Upper lobe of right lung (tissue), 1 donor: ENCODE measurements around the gene ZNF343. TPM values are rescaled to one million over a fixed set of nuclear protein-coding genes. Genes with fewer than 3 reads are reported as not detected.
"Not testable (repeated sequence)": the region's sequence is repeated elsewhere in the genome, so short reads cannot be mapped to it uniquely, and the experiment has no call there.

Experiments used
- ATAC-seq: fragments of 200-7000 bp; cut with Tn5 transposase; one replicate; pipeline ENCODE4 v1.9.1; 2020; ENCODE audit warnings: mild to moderate bottlenecking, moderate library complexity
- DNase-seq: peaks from one replicate; pipeline ENCODE4 v3.0.0-alpha.2; 2020
- H3K27ac ChIP-seq: fragments of 200-600 bp; one replicate; pipeline ENCODE4 v1.8.0; 2022
- H3K27me3 ChIP-seq: fragments of 200-600 bp; one replicate; pipeline ENCODE4 v1.8.0; 2022; ENCODE audit warnings: mild to moderate bottlenecking
- H3K36me3 ChIP-seq: fragments of 200-600 bp; one replicate; pipeline ENCODE4 v1.8.0; 2022
- H3K4me1 ChIP-seq: fragments of 200-600 bp; one replicate; pipeline ENCODE4 v1.8.0; 2022
- H3K4me3 ChIP-seq: fragments of 200-600 bp; one replicate; pipeline ENCODE4 v1.8.0; 2022; ENCODE audit warnings: mild to moderate bottlenecking
- H3K9me3 ChIP-seq: fragments of 200-600 bp; one replicate; pipeline ENCODE4 v1.8.0; 2022
- intact Hi-C: fragments of 100-400 bp; cut with DNase I; formaldehyde crosslinking; loops from one replicate; pipeline ENCODE4 v1.11.0; 2022
- total RNA-seq: library from RNA; stranded (reverse); fragmentation: NEBNext Ultra II Directional; extraction: Animal tissue kit (Norgen Biotek cat#: 25700); gene quantifications from one replicate; pipeline ENCODE4 v1.2.1, GENCODE V29; 2021
- TF ChIP-seq, protein P1 (sequence below): fragments of 200-600 bp; IDR thresholded peaks from one replicate; pipeline ENCODE4 v1.8.0; 2022; ENCODE audit warnings: antibody characterized with exemption
- donor health status: DM: no; HTN: yes; CAD: no; lungs with severe emphysema.

Gene ZNF343
- total RNA-seq, 1 donor from 2014 or later: 8.3 TPM

DNA sequence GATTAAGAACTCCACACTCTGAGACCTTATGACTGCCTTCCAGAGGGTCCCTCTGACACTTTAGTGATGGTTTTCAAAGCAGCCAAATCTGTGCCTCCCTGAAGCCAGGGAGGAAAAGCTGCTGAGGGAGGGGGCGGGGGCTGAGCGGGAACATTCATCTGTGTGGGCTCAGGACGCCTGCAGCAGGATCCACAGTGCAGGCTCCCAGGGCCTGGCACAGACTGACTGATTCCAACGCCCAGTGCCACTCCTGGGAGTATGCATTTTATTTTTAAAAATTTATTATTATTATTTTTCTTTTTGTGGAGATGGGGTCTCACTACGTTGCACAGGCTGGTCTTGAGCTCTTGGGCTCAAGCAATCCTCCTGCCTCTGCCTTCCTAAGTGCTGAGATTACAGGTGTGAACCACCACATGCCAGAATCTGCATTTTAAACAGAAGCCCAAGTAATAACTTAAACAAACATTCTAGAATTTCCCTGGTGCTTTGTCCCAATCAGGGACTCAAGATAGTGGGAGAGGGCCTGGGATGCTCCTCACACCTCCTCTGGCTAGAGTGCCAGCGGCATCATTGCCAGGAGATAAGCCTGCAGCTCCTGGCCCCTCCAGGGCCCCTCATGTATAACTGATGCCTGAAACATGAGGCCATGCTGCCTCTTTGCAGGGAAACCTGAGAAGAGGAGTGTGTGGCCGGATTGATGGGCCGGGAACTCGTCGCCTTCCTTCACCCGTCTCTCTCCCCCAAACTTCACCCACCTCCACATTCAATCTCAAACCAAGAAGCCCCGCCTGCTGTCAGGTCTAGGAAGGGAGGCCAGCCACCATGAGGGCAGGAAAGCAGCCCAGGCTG lies 27.2 kb upstream of the ZNF343 start:
- Histone ChIP-seq H3K4me3 (no peak overlapping the region), H3K9me3 (no peaks in the 10 kb centered on the region), H3K27ac (no peak overlapping the region), H3K4me1 (no peaks in the 10 kb centered on the region), H3K36me3 (no peaks in the 10 kb centered on the region), H3K27me3 (peaks cover 12% of the 10 kb centered on the region)
- intact Hi-C loops: no loop called here
- ATAC-seq (no peak), DNase-seq (no peak)
- TF ChIP-seq, protein P1, sequence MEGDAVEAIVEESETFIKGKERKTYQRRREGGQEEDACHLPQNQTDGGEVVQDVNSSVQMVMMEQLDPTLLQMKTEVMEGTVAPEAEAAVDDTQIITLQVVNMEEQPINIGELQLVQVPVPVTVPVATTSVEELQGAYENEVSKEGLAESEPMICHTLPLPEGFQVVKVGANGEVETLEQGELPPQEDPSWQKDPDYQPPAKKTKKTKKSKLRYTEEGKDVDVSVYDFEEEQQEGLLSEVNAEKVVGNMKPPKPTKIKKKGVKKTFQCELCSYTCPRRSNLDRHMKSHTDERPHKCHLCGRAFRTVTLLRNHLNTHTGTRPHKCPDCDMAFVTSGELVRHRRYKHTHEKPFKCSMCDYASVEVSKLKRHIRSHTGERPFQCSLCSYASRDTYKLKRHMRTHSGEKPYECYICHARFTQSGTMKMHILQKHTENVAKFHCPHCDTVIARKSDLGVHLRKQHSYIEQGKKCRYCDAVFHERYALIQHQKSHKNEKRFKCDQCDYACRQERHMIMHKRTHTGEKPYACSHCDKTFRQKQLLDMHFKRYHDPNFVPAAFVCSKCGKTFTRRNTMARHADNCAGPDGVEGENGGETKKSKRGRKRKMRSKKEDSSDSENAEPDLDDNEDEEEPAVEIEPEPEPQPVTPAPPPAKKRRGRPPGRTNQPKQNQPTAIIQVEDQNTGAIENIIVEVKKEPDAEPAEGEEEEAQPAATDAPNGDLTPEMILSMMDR: no peak

DNA sequence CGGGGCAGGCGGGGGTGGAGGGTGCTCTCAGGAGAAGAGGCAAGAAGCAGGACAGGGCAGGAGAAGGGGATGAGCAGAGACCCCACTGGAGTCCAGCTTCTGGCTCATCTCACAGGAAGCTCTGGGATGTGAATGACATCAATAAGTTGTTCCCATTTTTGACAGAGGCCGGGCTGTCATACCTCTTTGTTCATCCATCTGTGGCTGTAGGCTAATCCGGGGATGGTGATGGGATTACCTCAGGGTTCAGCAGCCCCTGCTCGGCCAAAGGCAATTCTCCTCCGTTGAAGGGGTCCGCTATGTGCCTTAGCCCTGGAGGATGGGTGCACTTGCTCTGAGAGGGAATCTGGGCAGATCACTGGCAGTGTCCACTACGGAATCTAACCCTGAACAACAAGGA lies 24.4 kb upstream of the ZNF343 start:
- no peak overlapping the region for H3K4me3 ChIP-seq
- intact Hi-C loops: no loop called here
- TF ChIP-seq, protein P1: no peak
- H3K27me3 ChIP-seq: peaks cover 7% of the 10 kb centered on the region
- no peaks in the 10 kb centered on the region for H3K9me3 ChIP-seq
- no peaks in the 10 kb centered on the region for H3K4me1 ChIP-seq
- no peak for ATAC-seq
- no peak overlapping the region for H3K27ac ChIP-seq
- no peaks in the 10 kb centered on the region for H3K36me3 ChIP-seq
- DNase-seq: no peak

DNA sequence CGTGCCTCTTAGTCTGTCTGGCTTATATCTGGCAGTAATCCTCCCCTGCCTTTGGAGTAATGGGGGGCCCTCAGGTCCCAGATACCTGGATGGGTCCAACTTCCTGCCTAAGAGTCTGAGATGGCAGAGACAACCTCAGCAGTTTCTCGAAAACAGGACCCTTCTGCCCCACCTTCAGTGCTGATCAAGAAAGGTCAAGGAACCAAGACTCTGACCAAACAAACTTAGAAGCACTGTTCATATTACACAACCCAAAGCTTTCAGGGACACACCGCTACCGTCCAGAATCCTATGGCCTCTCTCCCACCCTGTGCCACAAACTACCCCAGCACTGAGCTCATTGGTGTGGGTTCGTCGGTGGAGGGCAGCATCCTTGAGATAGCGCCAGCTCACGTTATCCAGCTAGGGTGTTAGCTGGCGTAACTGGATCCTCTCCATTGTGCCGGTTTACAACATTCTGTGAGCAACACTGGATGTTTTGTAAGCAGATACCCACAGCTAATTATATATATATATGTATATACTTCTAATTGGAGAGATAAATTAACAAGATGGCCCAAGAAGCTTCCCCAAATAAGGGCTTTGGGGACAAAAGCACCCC lies 20.1 kb upstream of the ZNF343 start:
- Histone ChIP-seq H3K4me3 (no peak overlapping the region), H3K27ac (no peak overlapping the region), H3K36me3 (no peaks in the 10 kb centered on the region), H3K4me1 (peaks cover 2% of the 10 kb centered on the region), H3K9me3 (no peaks in the 10 kb centered on the region), H3K27me3 (no peaks in the 10 kb centered on the region)
- DNase-seq (no peak), ATAC-seq (no peak)
- TF ChIP-seq, protein P1: no peak
- intact Hi-C loops: no loop called here

GRCh38 chr20:2527762-2528161 lies 19.0 kb upstream of the ZNF343 start:
- ATAC-seq (no peak), DNase-seq (no peak)
- Histone ChIP-seq H3K27ac (no peak overlapping the region), H3K27me3 (no peaks in the 10 kb centered on the region), H3K4me1 (peaks cover 2% of the 10 kb centered on the region), H3K9me3 (no peaks in the 10 kb centered on the region), H3K4me3 (no peak overlapping the region), H3K36me3 (no peaks in the 10 kb centered on the region)
- TF ChIP-seq, protein P1: no peak
- intact Hi-C loops: no loop called here

- DNase-seq, H3K9me3 ChIP-seq, H3K4me3 ChIP-seq, H3K27ac ChIP-seq, H3K36me3 ChIP-seq, ATAC-seq, intact Hi-C loops, H3K4me1 ChIP-seq, H3K27me3 ChIP-seq: not testable (repeated sequence)
Observed at GRCh38 chr20:2526218-2526583, 17.5 kb upstream of the ZNF343 start.

- Histone ChIP-seq H3K4me3 (peak overlapping the region; percentile 67), H3K27ac (peak overlapping the region; percentile 88), H3K9me3 (no peaks in the 10 kb centered on the region), H3K36me3 (no peaks in the 10 kb centered on the region), H3K4me1 (peaks cover 2% of the 10 kb centered on the region), H3K27me3 (no peaks in the 10 kb centered on the region)
- intact Hi-C loops: no loop called here
- TF ChIP-seq, protein P1: no peak
- DNase-seq (peak; percentile 75), ATAC-seq (peak; percentile 59)
Observed at GRCh38 chr20:2524709-2525506, 16.2 kb upstream of the ZNF343 start.
